Umbilical cord (tissue), 2 donors: ENCODE data around the gene FBXL7. TPM values are rescaled to one million over a fixed set of nuclear protein-coding genes. Genes with fewer than 3 reads are reported as not detected.
A peak's percentile ranks its signal among the peaks of the same experiment; 100 is the strongest.

Source experiments
- DNase-seq: peaks from one replicate; pipeline ENCODE4 v3.0.0-alpha.2; 2015; ENCODE audit warnings: low spot score
- total RNA-seq: library from RNA; depleted of rRNA; stranded (reverse); fragments of >200 nt; gene quantifications from one replicate; pipeline ENCODE4 v1.2.3, GENCODE V29; 2014; ENCODE audit warnings: low replicate concordance; ENCODE audit not compliant: insufficient read depth

Gene FBXL7
- total RNA-seq, 1 donor from 2014 or later = 7.9 TPM

DNA sequence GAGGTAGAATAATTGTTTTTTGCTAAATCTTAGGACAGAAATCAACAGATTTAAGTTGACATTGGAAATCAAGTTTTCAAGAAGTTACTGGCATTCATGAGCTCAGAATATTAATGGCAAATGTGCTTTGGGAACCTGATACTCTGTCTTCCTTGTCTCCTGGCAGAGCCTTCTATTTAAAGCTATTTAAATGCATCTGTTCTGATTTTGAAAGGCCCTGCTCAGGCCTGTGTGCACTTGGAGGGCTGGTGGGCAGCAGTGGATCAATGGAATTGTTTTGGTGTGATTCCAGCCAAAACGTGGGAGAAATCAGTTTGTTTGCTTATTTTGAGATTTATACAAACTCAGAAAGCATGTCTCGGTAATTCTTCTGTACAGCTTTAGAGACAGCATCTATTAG is 38.5 kb downstream of the FBXL7 start:
- DNase-seq = no peak

GRCh38 chr5:15539951-15540350 is 40.0 kb downstream of the FBXL7 start:
- no peak for DNase-seq

DNA sequence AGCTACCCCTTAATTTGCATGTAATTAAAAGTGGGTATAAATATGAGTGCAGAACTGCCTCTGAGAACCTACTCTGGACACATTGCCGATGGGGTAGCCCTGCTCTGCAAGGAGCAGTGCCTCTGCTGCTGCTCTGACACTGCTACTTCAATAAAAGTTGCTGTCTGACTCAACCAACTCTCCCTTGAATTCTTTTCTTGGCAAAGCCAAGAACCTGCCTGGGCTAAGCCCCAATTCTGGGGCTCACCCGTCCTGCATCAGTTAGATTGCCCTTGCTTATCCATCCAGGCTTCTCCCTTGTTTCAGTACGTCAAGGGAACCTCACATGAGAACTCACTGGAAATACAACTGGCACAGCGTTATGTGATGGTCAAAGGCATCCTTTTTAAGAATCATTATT is 44.1 kb downstream of the FBXL7 start:
- DNase-seq = no peak

GRCh38 chr5:15545082-15545481 is 45.1 kb downstream of the FBXL7 start:
- DNase-seq = no peak

DNA sequence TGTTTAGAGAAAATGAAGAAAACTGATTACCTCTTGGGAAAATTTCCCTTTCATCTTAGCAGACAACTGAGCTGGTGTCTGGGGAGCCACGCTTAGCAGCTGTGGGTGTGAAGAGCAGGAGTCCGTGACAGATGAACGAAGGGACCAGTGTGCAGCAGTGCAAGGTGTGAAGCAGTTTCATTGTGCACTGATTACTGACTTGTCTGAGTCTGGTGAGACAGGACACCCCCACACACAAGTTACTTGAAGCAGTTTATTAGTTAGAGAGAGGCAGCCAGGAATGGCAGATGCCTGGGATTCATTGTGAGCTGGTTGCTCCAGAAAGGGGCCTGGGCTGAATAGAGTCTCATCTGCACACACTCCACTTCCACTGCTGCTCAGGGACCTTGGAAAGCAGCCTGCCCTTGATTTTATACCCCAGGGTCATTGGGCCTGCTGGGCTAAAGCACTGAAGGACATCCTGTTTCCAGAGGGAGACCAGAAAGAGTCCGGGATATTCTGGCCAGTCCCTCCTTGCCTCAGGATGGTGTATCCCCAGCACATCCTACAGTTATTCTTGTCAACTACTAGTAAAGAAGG is 47.4 kb downstream of the FBXL7 start:
- no peak for DNase-seq

- DNase-seq = no peak
Observed at GRCh38 chr5:15549961-15550360, 50.0 kb downstream of the FBXL7 start.

- DNase-seq = no peak
Observed at GRCh38 chr5:15550502-15551112, 50.6 kb downstream of the FBXL7 start.

DNA sequence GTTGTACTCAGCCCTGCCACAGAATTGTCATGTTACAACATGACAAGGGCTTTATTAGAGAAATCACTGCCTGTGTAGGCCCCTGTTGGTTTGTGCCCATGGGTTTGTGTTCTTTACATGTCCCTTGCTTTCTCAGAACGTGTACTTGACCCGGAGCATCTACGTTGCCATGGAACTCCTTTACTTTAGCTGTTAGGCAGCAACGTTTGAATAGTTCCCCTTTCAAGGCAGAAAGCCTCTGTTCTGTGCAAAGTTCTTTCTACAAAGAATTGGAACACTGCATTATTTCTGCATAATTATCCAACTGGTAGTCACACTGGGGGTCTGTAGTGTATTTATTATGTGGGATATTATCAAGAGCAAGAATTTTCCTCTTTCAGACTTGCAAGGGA is 51.1 kb downstream of the FBXL7 start:
- no peak for DNase-seq

DNA sequence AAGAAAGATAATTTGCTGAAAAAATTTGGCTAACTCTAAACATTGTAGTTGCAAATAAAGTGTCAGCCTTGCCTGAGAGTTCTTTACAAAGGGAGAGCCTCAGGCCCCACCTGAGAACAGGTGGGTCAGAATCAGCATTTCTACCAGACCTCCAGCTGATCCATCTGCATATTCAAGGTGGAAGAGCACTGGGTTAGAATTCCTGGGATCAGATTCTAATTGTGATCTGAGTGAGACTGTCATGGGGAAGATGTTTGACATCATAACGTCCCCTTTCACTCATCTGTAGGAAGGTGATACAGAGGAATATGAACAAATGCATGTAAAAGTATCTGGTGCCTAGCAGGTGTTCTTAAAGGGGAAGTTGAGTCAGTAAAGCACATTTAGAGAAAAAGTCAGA is 54.6 kb downstream of the FBXL7 start:
- no peak for DNase-seq

- DNase-seq = no peak
Observed at GRCh38 chr5:15555176-15555575, 55.2 kb downstream of the FBXL7 start.

DNA sequence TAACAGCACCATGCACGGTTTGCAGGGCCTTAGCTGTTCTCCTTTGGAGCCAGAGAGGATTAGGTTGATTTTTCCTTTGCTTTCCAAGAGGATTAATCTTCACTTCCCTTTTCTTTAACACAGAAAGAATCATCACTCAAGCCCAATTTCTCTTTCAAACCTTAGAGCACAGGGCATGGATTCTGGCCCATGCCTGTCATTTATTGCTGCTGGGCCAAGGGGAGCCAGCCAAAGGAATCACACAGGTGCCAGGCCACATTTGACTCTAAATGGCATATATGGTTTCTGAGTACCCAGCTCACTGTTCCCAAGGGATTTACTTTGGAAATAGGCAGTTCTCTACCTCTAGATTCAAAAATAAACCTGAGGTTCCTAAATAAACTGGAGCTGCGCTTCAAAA is 58.3 kb downstream of the FBXL7 start:
- DNase-seq = no peak

DNA sequence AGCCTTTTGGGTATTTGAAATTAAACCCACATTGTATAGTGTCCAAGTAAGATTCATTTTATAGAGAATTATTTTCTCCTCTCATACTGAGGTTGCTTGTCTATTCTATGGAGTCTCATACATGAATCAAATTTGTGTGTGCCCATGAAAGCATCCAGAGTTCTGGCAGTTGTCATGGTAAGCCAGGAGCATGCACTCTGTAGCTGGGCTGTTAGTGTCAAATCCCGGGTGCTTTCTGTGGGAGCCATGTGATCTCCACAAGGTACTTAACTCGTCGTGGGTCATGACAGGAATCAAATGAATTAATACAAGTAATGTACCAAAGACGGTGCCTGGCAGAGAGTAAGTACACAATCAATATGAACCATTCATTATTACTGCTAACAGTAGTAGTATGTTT is 58.7 kb downstream of the FBXL7 start:
- no peak for DNase-seq

GRCh38 chr5:15560421-15560820 is 60.4 kb downstream of the FBXL7 start:
- no peak for DNase-seq

- DNase-seq = no peak
Observed at GRCh38 chr5:15564523-15564922, 64.5 kb downstream of the FBXL7 start.

DNA sequence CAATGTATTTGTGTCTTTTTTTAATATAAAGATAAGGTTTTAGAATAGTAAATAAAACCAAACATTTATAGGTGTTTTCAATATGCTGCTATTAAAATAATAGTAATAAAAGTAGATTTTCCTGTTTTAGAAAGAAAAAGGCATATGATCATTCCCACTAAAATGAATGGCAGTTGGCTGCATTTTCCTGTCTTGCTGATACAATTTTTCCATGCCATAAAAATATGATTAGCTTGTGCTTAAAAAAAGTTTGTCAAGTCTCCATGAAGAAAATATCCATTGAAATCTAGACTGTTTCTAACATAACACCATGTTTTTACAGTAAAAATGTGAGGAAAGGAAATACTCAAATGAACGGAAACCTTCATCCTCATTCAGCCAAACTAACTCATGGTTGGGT is 65.0 kb downstream of the FBXL7 start:
- DNase-seq = no peak

GRCh38 chr5:15566306-15566705 is 66.3 kb downstream of the FBXL7 start:
- DNase-seq = no peak

DNA sequence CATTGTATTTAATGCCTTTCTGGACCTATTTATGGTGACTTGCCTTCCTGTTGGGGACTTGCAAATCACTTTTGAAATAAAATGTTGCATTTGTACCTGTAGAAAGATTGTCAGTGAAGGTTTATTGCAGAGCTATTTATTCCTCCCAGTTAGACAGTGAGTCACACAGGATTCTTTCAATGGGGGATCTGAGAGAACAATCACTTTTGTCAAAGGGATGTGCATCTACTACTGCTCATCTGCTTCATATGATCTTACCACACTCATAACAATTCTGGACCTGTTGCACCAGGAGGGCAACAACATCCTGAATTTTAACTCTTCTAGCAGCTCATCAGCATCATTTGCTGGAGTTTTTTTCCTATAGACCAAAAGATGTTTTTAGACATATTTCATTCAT is 66.8 kb downstream of the FBXL7 start:
- no peak for DNase-seq

GRCh38 chr5:15570491-15570890 is 70.5 kb downstream of the FBXL7 start:
- DNase-seq = no peak

- no peak for DNase-seq
Observed at GRCh38 chr5:15571081-15571480, 71.1 kb downstream of the FBXL7 start.

DNA sequence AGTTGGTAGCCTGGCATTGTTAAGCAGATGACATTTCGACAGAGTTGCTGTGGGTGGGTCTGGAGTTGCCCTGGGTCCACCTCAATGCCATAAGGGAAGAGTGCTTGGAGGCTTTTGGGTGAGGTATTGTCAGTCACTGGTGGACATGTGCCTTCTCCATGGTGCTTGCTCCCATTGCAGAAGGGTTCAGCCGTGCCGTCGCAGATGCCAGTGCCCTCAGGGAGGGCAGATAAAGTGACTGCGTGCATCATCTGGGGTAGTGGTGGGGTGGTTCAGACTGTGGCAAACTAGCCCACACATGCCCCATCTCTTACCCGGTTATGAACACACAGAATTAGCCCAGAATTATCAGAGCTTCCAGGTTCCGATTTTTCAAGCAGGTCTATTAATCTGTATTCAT is 71.6 kb downstream of the FBXL7 start:
- no peak for DNase-seq

- no peak for DNase-seq
Observed at GRCh38 chr5:15573590-15573989, 73.6 kb downstream of the FBXL7 start.

GRCh38 chr5:15574128-15574527 is 74.1 kb downstream of the FBXL7 start:
- DNase-seq = no peak

DNA sequence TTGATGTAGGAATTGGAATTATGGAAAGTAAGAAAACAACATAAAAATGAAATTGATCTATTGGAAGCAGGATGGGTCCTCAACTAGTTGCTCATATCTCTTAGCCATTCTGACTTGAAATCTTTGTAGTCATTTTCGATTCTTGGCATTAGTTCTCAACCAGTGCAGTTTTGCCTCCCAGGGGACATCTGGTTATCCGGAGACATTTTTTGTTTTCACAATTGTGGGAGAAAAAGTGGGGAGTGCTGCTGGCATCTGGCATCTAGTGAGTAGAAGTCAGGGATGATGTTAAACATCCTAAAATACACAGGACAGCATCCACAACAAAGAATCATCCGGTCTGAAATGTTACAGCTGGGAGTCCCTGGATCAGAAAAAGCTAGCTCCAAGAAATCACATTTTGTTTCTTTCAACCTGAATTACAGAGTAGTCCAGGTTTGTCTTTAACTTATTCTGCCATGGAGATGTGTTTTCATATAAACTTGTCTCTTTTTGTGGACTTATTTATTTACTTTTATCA is 74.9 kb downstream of the FBXL7 start:
- DNase-seq = no peak

DNA sequence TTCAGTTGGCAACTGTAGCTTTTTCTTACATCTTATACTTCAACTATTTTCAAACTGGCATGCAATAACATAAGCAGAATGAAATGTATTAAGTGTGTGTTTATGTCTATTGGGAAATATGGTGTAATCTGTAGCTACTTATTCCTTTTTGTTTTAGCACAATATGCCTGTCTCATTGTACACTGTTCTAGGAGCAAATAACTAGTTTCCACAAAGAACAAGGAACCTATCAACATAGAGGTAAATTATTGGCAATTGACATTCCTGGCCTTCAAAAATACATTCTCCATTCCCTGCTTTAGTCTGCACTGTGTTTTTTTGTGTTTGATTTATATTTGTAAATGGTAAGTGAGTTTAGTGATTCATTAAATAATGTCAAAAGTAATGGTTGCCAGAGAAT is 75.7 kb downstream of the FBXL7 start:
- DNase-seq = peak; percentile 33
